GM12873 (cell line): Measurements from ENCODE around the gene MAP10.

Experiments
- TF ChIP-seq, protein P1 (sequence below): IDR thresholded peaks from 2 replicates; pipeline ENCODE4 v1.5.1; 2012; ENCODE audit warnings: low read depth, mild to moderate bottlenecking, moderate library complexity, low read length, control low read depth; ENCODE audit not compliant: insufficient read depth; ENCODE audit errors: missing control alignments

MAP10 gene

DNA sequence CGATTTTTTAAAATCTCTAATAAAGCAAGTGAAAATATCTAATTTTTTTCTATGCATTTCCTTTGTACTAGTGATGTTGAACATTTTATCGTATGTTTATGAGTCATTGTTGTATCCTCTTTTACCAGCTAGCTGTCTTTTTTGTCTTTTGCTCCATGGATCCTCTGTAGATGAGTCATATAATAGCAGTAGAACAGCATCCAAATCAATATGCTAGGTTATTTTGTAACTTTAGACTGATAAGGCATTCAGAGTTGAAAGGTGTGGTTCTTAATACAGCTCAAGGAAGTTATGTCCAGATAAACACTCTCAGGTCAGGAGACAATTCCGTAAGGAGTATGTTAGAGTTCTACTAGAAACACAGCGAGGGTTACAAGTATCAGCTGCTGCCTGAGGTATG is 31.9 kb downstream of the MAP10 start:
- TF ChIP-seq, protein P1, sequence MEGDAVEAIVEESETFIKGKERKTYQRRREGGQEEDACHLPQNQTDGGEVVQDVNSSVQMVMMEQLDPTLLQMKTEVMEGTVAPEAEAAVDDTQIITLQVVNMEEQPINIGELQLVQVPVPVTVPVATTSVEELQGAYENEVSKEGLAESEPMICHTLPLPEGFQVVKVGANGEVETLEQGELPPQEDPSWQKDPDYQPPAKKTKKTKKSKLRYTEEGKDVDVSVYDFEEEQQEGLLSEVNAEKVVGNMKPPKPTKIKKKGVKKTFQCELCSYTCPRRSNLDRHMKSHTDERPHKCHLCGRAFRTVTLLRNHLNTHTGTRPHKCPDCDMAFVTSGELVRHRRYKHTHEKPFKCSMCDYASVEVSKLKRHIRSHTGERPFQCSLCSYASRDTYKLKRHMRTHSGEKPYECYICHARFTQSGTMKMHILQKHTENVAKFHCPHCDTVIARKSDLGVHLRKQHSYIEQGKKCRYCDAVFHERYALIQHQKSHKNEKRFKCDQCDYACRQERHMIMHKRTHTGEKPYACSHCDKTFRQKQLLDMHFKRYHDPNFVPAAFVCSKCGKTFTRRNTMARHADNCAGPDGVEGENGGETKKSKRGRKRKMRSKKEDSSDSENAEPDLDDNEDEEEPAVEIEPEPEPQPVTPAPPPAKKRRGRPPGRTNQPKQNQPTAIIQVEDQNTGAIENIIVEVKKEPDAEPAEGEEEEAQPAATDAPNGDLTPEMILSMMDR, result no peak

GRCh38 chr1:232841823-232842565 is 36.8 kb downstream of the MAP10 start:
- TF ChIP-seq, protein P1, result no peak

- TF ChIP-seq, protein P1, result no peak
These were observed 39.6 kb downstream of the MAP10 start for GRCh38 chr1:232844791-232845190.

- TF ChIP-seq, protein P1, result no peak
These were observed 40.3 kb downstream of the MAP10 start for GRCh38 chr1:232845406-232845955.

DNA sequence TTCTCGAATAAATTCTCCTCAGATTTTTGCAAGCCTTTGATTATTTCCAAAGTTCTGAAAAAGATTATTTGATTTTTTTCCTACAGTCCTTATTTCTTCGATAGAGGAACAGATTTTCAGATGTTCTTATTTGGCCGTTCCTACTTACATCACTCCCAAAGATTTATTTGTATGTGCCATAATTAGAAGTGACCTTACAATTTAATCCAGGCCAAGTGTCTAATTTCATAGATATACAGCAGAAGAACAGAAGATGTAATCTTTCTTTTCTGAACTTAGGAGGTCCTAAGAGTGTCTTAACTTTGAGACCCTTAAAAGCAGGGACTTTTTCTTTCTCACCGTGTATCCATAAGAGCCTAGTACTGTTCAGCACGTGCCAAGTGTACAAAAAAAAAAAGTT is 46.3 kb downstream of the MAP10 start:
- TF ChIP-seq, protein P1, result no peak

DNA sequence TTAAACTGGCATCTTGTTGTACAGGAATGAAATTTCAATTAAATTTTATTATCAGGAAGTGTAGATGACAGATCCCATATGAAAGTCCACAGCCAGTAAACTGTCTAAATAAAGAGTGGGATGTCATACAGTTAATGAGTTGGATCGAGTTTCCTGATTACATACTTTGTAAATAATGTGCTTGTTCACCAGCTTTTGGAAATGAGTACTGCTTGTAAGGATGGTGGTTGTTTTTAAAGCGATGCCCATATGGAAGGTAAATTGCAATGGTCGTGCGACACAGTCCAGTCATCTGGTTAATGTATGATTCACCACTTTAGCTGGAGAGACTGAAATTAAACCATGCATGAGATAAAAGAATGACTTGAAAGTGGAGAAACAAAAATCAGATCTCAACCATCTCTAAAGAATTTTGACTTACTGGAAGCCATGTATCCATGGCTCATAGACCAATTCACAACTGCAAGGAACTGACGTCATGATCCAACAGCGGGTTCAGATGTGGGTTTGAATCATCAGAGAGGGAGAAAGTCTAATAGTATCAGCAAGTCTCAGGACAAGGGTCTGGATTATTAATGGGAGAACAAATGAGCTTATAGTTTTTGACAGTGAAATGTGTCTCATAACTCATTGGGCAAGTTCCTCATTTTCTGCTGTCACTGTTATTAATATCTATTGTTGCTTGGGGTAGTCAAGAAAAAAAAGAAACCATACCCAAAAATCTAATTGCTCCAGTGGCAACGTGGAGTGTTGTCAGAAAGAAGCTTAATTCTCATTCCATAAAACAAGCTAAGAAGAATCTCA is 49.0 kb downstream of the MAP10 start:
- TF ChIP-seq, protein P1, result no peak

- TF ChIP-seq, protein P1, result no peak
These were observed 49.6 kb downstream of the MAP10 start for GRCh38 chr1:232854798-232855159.
